Vagina (tissue), 2 donors: ENCODE data around the gene ADAM8.

Experiments used
- CTCF ChIP-seq, 3 experiments: fragments of 450-650 bp in 2 of 3; fragments of 200-600 bp in 1 of 3; sonication (generic) in 1 of 3; IDR thresholded peaks; one replicate each; pipeline ENCODE4 v1.5.1; 2017 to 2019; ENCODE audit warnings: antibody characterized with exemption in 3 of 3, mild to moderate bottlenecking in 2 of 3, moderate library complexity in 2 of 3
- POLR2AphosphoS5 ChIP-seq, 2 donors: sonication (generic); formaldehyde crosslinking; IDR thresholded peaks; one replicate each; pipeline ENCODE4 v1.9.0; 2017; ENCODE audit warnings: antibody characterized with exemption in 2 of 2, mild to moderate bottlenecking in 2 of 2, low read depth in 1 of 2; ENCODE audit not compliant: insufficient read depth in 1 of 2

- TF ChIP-seq CTCF (IDR thresholded peaks at IDR 0.05): no peak
- no peak for TF ChIP-seq POLR2AphosphoS5 (IDR thresholded peaks at IDR 0.05; ENCODE audit: insufficient read depth in 1 of 2, low read depth in 1 of 2)
Measured at GRCh38 chr10:133218891-133219290, 57.8 kb downstream of the ADAM8 start.
